Measurements from ENCODE around the gene BCKDHB.

DNA sequence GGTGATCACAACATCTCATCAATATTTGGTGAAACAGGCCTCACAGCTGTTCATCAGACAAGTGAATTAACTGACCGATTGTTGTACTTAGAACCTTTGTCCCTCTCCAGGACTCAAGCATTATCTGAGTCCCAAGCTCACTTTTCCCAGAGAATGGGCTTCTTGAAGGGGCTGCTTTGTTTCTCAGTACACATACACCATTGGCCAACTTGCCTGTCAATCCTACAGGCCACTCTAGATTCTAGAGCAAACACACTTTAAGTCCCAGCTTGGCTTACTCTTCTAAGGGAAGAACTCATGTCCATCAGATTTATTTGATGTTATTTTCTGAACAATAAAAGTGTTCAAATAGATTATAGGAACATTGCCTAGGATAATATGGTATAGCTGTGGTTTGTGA is 249.5 kb downstream of the BCKDHB start:
- TF ChIP-seq, protein P1, sequence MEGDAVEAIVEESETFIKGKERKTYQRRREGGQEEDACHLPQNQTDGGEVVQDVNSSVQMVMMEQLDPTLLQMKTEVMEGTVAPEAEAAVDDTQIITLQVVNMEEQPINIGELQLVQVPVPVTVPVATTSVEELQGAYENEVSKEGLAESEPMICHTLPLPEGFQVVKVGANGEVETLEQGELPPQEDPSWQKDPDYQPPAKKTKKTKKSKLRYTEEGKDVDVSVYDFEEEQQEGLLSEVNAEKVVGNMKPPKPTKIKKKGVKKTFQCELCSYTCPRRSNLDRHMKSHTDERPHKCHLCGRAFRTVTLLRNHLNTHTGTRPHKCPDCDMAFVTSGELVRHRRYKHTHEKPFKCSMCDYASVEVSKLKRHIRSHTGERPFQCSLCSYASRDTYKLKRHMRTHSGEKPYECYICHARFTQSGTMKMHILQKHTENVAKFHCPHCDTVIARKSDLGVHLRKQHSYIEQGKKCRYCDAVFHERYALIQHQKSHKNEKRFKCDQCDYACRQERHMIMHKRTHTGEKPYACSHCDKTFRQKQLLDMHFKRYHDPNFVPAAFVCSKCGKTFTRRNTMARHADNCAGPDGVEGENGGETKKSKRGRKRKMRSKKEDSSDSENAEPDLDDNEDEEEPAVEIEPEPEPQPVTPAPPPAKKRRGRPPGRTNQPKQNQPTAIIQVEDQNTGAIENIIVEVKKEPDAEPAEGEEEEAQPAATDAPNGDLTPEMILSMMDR (conservative IDR thresholded peaks at IDR 0.05), result no peak
- no peak for TF ChIP-seq ZFX (IDR thresholded peaks at IDR 0.05)
